ENCODE results near the gene ERCC6L. TPM values are rescaled to one million over a fixed set of nuclear protein-coding genes. Genes with fewer than 3 reads are reported as not detected.
"Not testable (repeated sequence)": the region's sequence is repeated elsewhere in the genome, so short reads cannot be mapped to it uniquely, and the experiment has no call there.

Gene ERCC6L
- total RNA-seq, 1 donor from 2014 or later: under 0.01 TPM

- Histone ChIP-seq H3K4me3 (ENCODE audit: low read depth, low read length) (no peak overlapping the region), H3K36me3 (ENCODE audit: control insufficient read depth, insufficient read depth, low read length) (no peaks in the 10 kb centered on the region), H3K27me3 (ENCODE audit: control insufficient read depth, insufficient read depth, low read length) (no peaks in the 10 kb centered on the region)
- peak; percentile 60 for FAIRE-seq
- peak; percentile 70 for TF ChIP-seq CTCF (IDR thresholded peaks at IDR 0.05; ENCODE audit: insufficient read depth, low read length, severe bottlenecking)
- peak; percentile 22 for DNase-seq (ENCODE audit: low read depth)
Measured at GRCh38 chrX:72245461-72246089, 6.7 kb upstream of the ERCC6L start.

GRCh38 chrX:72243472-72243871 is 4.6 kb upstream of the ERCC6L start:
- DNase-seq (ENCODE audit: low read depth): peak; percentile 34
- FAIRE-seq: no peak

GRCh38 chrX:72240976-72241375 is 2.1 kb upstream of the ERCC6L start:
- Histone ChIP-seq H3K4me3 (ENCODE audit: low read depth, low read length) (no peak overlapping the region), H3K27me3 (ENCODE audit: control insufficient read depth, insufficient read depth, low read length) (no peaks in the 10 kb centered on the region), H3K36me3 (ENCODE audit: control insufficient read depth, insufficient read depth, low read length) (no peaks in the 10 kb centered on the region)
- DNase-seq (ENCODE audit: low read depth) (no peak), FAIRE-seq (no peak)
- no peak for TF ChIP-seq CTCF (IDR thresholded peaks at IDR 0.05; ENCODE audit: insufficient read depth, low read length, severe bottlenecking)

More at GRCh38 chrX:72243472-72243871, 4.6 kb upstream of the ERCC6L start:
- Histone ChIP-seq H3K4me3 (ENCODE audit: low read depth, low read length) (no peak overlapping the region), H3K36me3 (ENCODE audit: control insufficient read depth, insufficient read depth, low read length) (no peaks in the 10 kb centered on the region), H3K27me3 (ENCODE audit: control insufficient read depth, insufficient read depth, low read length) (no peaks in the 10 kb centered on the region)
- TF ChIP-seq CTCF (IDR thresholded peaks at IDR 0.05; ENCODE audit: insufficient read depth, low read length, severe bottlenecking): no peak

- DNase-seq (ENCODE audit: low read depth): no peak
- no peak for FAIRE-seq
- peak overlapping the region; percentile 41 for H3K4me3 ChIP-seq (ENCODE audit: low read depth, low read length)
- H3K36me3 ChIP-seq (ENCODE audit: control insufficient read depth, insufficient read depth, low read length): no peaks in the 10 kb centered on the region
- no peaks in the 10 kb centered on the region for H3K27me3 ChIP-seq (ENCODE audit: control insufficient read depth, insufficient read depth, low read length)
- TF ChIP-seq CTCF (IDR thresholded peaks at IDR 0.05; ENCODE audit: insufficient read depth, low read length, severe bottlenecking): no peak
Measured at GRCh38 chrX:72238183-72238582, 644 bp downstream of the ERCC6L start.

- peak; percentile 35 for DNase-seq (ENCODE audit: low read depth)
- no peak for TF ChIP-seq CTCF (IDR thresholded peaks at IDR 0.05; ENCODE audit: insufficient read depth, low read length, severe bottlenecking)
- no peaks in the 10 kb centered on the region for H3K27me3 ChIP-seq (ENCODE audit: control insufficient read depth, insufficient read depth, low read length)
- no peak overlapping the region for H3K4me3 ChIP-seq (ENCODE audit: low read depth, low read length)
- no peak for FAIRE-seq
- H3K36me3 ChIP-seq (ENCODE audit: control insufficient read depth, insufficient read depth, low read length): no peaks in the 10 kb centered on the region
Measured at GRCh38 chrX:72236841-72237240, 2.0 kb downstream of the ERCC6L start.

- H3K27me3 ChIP-seq (ENCODE audit: control insufficient read depth, insufficient read depth, low read length): no peaks in the 10 kb centered on the region
- FAIRE-seq (no peak), DNase-seq (ENCODE audit: low read depth) (no peak)
- no peaks in the 10 kb centered on the region for H3K36me3 ChIP-seq (ENCODE audit: control insufficient read depth, insufficient read depth, low read length)
- no peak for TF ChIP-seq CTCF (IDR thresholded peaks at IDR 0.05; ENCODE audit: insufficient read depth, low read length, severe bottlenecking)
- no peak overlapping the region for H3K4me3 ChIP-seq (ENCODE audit: low read depth, low read length)
Measured at GRCh38 chrX:72230290-72230689, 8.5 kb downstream of the ERCC6L start.

GRCh38 chrX:72220375-72220774 is 18.5 kb downstream of the ERCC6L start:
- H3K27me3 ChIP-seq (ENCODE audit: control insufficient read depth, insufficient read depth, low read length); H3K36me3 ChIP-seq (ENCODE audit: control insufficient read depth, insufficient read depth, low read length); DNase-seq (ENCODE audit: low read depth); H3K4me3 ChIP-seq (ENCODE audit: low read depth, low read length); FAIRE-seq: not testable (repeated sequence)
